Parathyroid adenoma (tissue), 2 donors: ENCODE results near the gene TBX2.

Source experiments
- H2AFZ ChIP-seq: fragments of 300-600 bp; sonication (generic); one replicate; pipeline ENCODE4 v1.7.0; 2017; ENCODE audit warnings: antibody characterized with exemption, mild to moderate bottlenecking
- H3K27ac ChIP-seq: fragments of 300-600 bp; sonication (generic); one replicate; pipeline ENCODE4 v1.7.0; 2017
- H3K27me3 ChIP-seq: fragments of 300-600 bp; sonication (generic); one replicate; pipeline ENCODE4 v1.7.0; 2017; ENCODE audit warnings: low read length; ENCODE audit not compliant: control insufficient read depth, insufficient read depth
- H3K36me3 ChIP-seq: fragments of 300-600 bp; sonication (generic); one replicate; pipeline ENCODE4 v1.7.0; 2017; ENCODE audit warnings: low read length; ENCODE audit not compliant: control insufficient read depth, insufficient read depth
- H3K4me1 ChIP-seq: fragments of 300-600 bp; sonication (generic); one replicate; pipeline ENCODE4 v1.7.0; 2017; ENCODE audit warnings: control low read depth
- H3K4me2 ChIP-seq: fragments of 300-600 bp; sonication (generic); one replicate; pipeline ENCODE4 v1.7.0; 2017; ENCODE audit warnings: low read length
- H3K4me3 ChIP-seq: fragments of 300-600 bp; sonication (generic); one replicate; pipeline ENCODE4 v1.7.0; 2017; ENCODE audit warnings: low read depth, low read length
- H3K79me2 ChIP-seq: fragments of 300-600 bp; sonication (generic); one replicate; pipeline ENCODE4 v1.7.0; 2017; ENCODE audit warnings: control low read depth
- H3K9ac ChIP-seq: fragments of 300-600 bp; sonication (generic); one replicate; pipeline ENCODE4 v1.7.0; 2017; ENCODE audit warnings: mild to moderate bottlenecking
- H3K9me3 ChIP-seq: fragments of 300-600 bp; sonication (generic); one replicate; pipeline ENCODE4 v1.7.0; 2017; ENCODE audit warnings: low read length; ENCODE audit not compliant: control insufficient read depth
- CTCF ChIP-seq: fragments of 300-600 bp; sonication (generic); IDR thresholded peaks from one replicate; pipeline ENCODE4 v1.7.0; 2017; ENCODE audit warnings: antibody characterized with exemption, mild to moderate bottlenecking
- donor health status: primary hyperparathyroidism.

Gene TBX2

GRCh38 chr17:61364463-61364846, 35.2 kb upstream of the TBX2 start:
- TF ChIP-seq CTCF = no peak
- H3K4me3 ChIP-seq = no peak overlapping the region
- H3K9me3 ChIP-seq = no peaks in the 10 kb centered on the region
- no peaks in the 10 kb centered on the region for H3K27me3 ChIP-seq
- H3K4me2 ChIP-seq = no peak overlapping the region
- no peak overlapping the region for H3K9ac ChIP-seq
- H3K27ac ChIP-seq = no peak overlapping the region
- H3K79me2 ChIP-seq = no peaks in the 10 kb centered on the region
- H2AFZ ChIP-seq = no peak overlapping the region
- no peaks in the 10 kb centered on the region for H3K4me1 ChIP-seq
- no peaks in the 10 kb centered on the region for H3K36me3 ChIP-seq

- TF ChIP-seq CTCF = no peak
- Histone ChIP-seq H3K4me2 (no peak overlapping the region), H3K9me3 (no peaks in the 10 kb centered on the region), H3K36me3 (no peaks in the 10 kb centered on the region), H3K27me3 (no peaks in the 10 kb centered on the region), H3K9ac (no peak overlapping the region), H3K4me3 (no peak overlapping the region), H3K27ac (no peak overlapping the region), H3K79me2 (no peaks in the 10 kb centered on the region), H3K4me1 (no peaks in the 10 kb centered on the region), H2AFZ (no peak overlapping the region)
Measured at GRCh38 chr17:61366076-61366714, 33.4 kb upstream of the TBX2 start.

- H3K27me3 ChIP-seq = no peaks in the 10 kb centered on the region
- H3K4me3 ChIP-seq = no peak overlapping the region
- H2AFZ ChIP-seq = no peak overlapping the region
- H3K79me2 ChIP-seq = no peaks in the 10 kb centered on the region
- no peak for TF ChIP-seq CTCF
- no peaks in the 10 kb centered on the region for H3K4me1 ChIP-seq
- H3K9ac ChIP-seq = no peak overlapping the region
- no peaks in the 10 kb centered on the region for H3K9me3 ChIP-seq
- H3K27ac ChIP-seq = no peak overlapping the region
- H3K4me2 ChIP-seq = no peak overlapping the region
- H3K36me3 ChIP-seq = no peaks in the 10 kb centered on the region
Measured at GRCh38 chr17:61366715-61367413, 32.8 kb upstream of the TBX2 start.

GRCh38 chr17:61368049-61368831, 31.4 kb upstream of the TBX2 start:
- no peak overlapping the region for H3K27ac ChIP-seq

More at GRCh38 chr17:61368049-61368831, 31.4 kb upstream of the TBX2 start:
- no peaks in the 10 kb centered on the region for H3K4me1 ChIP-seq
- no peaks in the 10 kb centered on the region for H3K27me3 ChIP-seq
- no peak overlapping the region for H3K9ac ChIP-seq
- no peak overlapping the region for H3K4me2 ChIP-seq
- TF ChIP-seq CTCF = no peak
- H3K79me2 ChIP-seq = no peaks in the 10 kb centered on the region
- H3K36me3 ChIP-seq = no peaks in the 10 kb centered on the region
- H2AFZ ChIP-seq = no peak overlapping the region
- no peak overlapping the region for H3K4me3 ChIP-seq
- H3K9me3 ChIP-seq = no peaks in the 10 kb centered on the region
